A549 (cell line): ENCODE data around the gene PACS1.

Source experiments
- BCL3 ChIP-seq: fragments of >200 bp; sonication (Bioruptor Twin); formaldehyde crosslinking; IDR thresholded peaks from 3 replicates; pipeline ENCODE4 v1.6.1; 2016
- CHD4 ChIP-seq: fragments of 200-600 bp; sonication (generic); IDR thresholded peaks from 2 replicates; pipeline ENCODE4 v1.6.1; 2016; ENCODE audit warnings: antibody characterized with exemption, mild to moderate bottlenecking, borderline replicate concordance
- CTCF ChIP-seq: fragments of >200 bp; sonication (Bioruptor Twin); formaldehyde crosslinking; IDR thresholded peaks from 3 replicates; pipeline ENCODE4 v1.5.1; 2016
- HDAC2 ChIP-seq: fragments of 200-600 bp; sonication (generic); IDR thresholded peaks from 2 replicates; pipeline ENCODE4 v1.6.1; 2016
- HOXA7 ChIP-seq: fragments of 250-450 bp; sonication (Bioruptor Pico); IDR thresholded peaks from 2 replicates; pipeline ENCODE4 v1.5.0; 2020; ENCODE audit warnings: mild to moderate bottlenecking, moderate library complexity
- MAFK ChIP-seq: fragments of 450-650 bp; IDR thresholded peaks from 2 replicates; pipeline ENCODE4 v1.6.1; 2014; ENCODE audit not compliant: partially characterized antibody
- MAX ChIP-seq: IDR thresholded peaks from 2 replicates; pipeline ENCODE4 v1.6.1; 2012
- POLR2A ChIP-seq: IDR thresholded peaks from 2 replicates; pipeline ENCODE4 v1.6.1; 2012; ENCODE audit warnings: mild to moderate bottlenecking, low read length
- USF2 ChIP-seq: fragments of 450-650 bp; IDR thresholded peaks from 2 replicates; pipeline ENCODE4 v1.6.1; 2014; ENCODE audit warnings: antibody characterized with exemption

GRCh38 chr11:66263231-66263630 is 193.2 kb downstream of the PACS1 start:
- TF ChIP-seq USF2 (no peak), MAX (no peak), BCL3 (no peak), HDAC2 (no peak), MAFK (no peak), HOXA7 (CRISPR knock-in tag) (no peak), CTCF (no peak), POLR2A (no peak), CHD4 (no peak)
